A673 (cell line): ENCODE measurements around the gene STIM1.
"Not testable (repeated sequence)": the region's sequence is repeated elsewhere in the genome, so short reads cannot be mapped to it uniquely, and the experiment has no call there.

Source experiments
- EZH2 ChIP-seq: fragments of 200-600 bp; sonication (generic); IDR thresholded peaks from 2 replicates; pipeline ENCODE4 v1.6.1; 2017; ENCODE audit warnings: borderline replicate concordance, low read depth, mild to moderate bottlenecking, mixed read lengths, antibody characterized with exemption, low read length; ENCODE audit not compliant: poor library complexity, severe bottlenecking
- TF ChIP-seq, protein P1 (sequence below): fragments of 300-800, 200-600 bp; sonication (generic); conservative IDR thresholded peaks from 2 replicates; pipeline ENCODE4 v1.5.1; 2017; ENCODE audit warnings: low read depth, mild to moderate bottlenecking, antibody characterized with exemption, low read length, moderate library complexity, mixed read lengths

GRCh38 chr11:4053200-4053599 is 197.7 kb downstream of the STIM1 start:
- TF ChIP-seq, protein P1, sequence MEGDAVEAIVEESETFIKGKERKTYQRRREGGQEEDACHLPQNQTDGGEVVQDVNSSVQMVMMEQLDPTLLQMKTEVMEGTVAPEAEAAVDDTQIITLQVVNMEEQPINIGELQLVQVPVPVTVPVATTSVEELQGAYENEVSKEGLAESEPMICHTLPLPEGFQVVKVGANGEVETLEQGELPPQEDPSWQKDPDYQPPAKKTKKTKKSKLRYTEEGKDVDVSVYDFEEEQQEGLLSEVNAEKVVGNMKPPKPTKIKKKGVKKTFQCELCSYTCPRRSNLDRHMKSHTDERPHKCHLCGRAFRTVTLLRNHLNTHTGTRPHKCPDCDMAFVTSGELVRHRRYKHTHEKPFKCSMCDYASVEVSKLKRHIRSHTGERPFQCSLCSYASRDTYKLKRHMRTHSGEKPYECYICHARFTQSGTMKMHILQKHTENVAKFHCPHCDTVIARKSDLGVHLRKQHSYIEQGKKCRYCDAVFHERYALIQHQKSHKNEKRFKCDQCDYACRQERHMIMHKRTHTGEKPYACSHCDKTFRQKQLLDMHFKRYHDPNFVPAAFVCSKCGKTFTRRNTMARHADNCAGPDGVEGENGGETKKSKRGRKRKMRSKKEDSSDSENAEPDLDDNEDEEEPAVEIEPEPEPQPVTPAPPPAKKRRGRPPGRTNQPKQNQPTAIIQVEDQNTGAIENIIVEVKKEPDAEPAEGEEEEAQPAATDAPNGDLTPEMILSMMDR, result not testable (repeated sequence)
- TF ChIP-seq EZH2, result not testable (repeated sequence)
